Ovary (tissue), 9 donors: ENCODE data around the gene POLD2. TPM values are rescaled to one million over a fixed set of nuclear protein-coding genes. Genes with fewer than 3 reads are reported as not detected.

Experiments used
- DNase-seq, 5 donors: peaks; one replicate each; pipeline ENCODE4 v3.0.0-alpha.2; 2019 to 2020
- H3K27ac ChIP-seq, 2 donors: fragments of 200-600 bp; one replicate each; pipeline versions ENCODE4 v1.5.1 to v1.8.0; 2019 to 2022
- H3K27me3 ChIP-seq: fragments of 200-600 bp; one replicate; pipeline ENCODE4 v1.8.0; 2022
- H3K36me3 ChIP-seq: fragments of 200-600 bp; sonication (generic); one replicate; pipeline ENCODE4 v1.5.1; 2019
- H3K4me1 ChIP-seq: one replicate; pipeline ENCODE4 v1.8.1; 2013; ENCODE audit warnings: mild to moderate bottlenecking, moderate library complexity; ENCODE audit not compliant: insufficient read depth
- H3K4me3 ChIP-seq: fragments of 200-600 bp; sonication (generic); one replicate; pipeline ENCODE4 v1.5.1; 2017
- H3K9me3 ChIP-seq, 2 donors: fragments of 200-600 bp in 1 of 2; sonication (generic) in 1 of 2; one replicate each; pipeline versions ENCODE4 v1.5.1 to v1.8.1; 2013 to 2019; ENCODE audit warnings: mild to moderate bottlenecking in 1 of 2, moderate library complexity in 1 of 2
- CTCF ChIP-seq, 3 donors: fragments of 450-650 bp in 2 of 3; fragments of 200-600 bp in 1 of 3; IDR thresholded peaks; one replicate each; pipeline versions ENCODE4 v1.5.1 to v1.8.0; 2016 to 2022; ENCODE audit warnings: antibody characterized with exemption in 3 of 3, mild to moderate bottlenecking in 1 of 3
- EP300 ChIP-seq: sonication (generic); formaldehyde crosslinking; IDR thresholded peaks from one replicate; pipeline ENCODE4 v1.6.1; 2017; ENCODE audit warnings: antibody characterized with exemption
- POLR2A ChIP-seq: fragments of 450-650 bp; IDR thresholded peaks from one replicate; pipeline ENCODE4 v1.6.1; 2017; ENCODE audit warnings: antibody characterized with exemption, mild to moderate bottlenecking, moderate library complexity
- WGBS, 3 donors: extraction: QIAGEN DNeasy Blood & Tissue Kit in 1 of 3; methylation state at CpG; one replicate each; pipeline versions ENCODE4 v1.1.5 to v1.1.7; 2013 to 2017; 5-methylcytosine and 5-hydroxymethylcytosine counted together
- intact Hi-C, 4 donors: fragments of 100-400 bp; cut with DNase I; formaldehyde crosslinking; loops; one replicate each; pipeline versions ENCODE4 v1.11.0 to v1.15.1; 2022 to 2023
- polyA plus RNA-seq, 2 donors: library from polyadenylated mRNA; stranded (reverse); fragments of 200-250 nt in 1 of 2; fragments of 350-450 nt in 1 of 2; fragmentation: Illumina TruSeq in 1 of 2; extraction: RNeasy Lipid Tissue Mini Kit (QIAGEN cat#74804) in 1 of 2; gene quantifications; one replicate each; pipeline ENCODE4 v1.2.3, GENCODE V29; 2013 to 2014
- total RNA-seq, 7 donors: library from RNA; depleted of rRNA in 2 of 7; stranded (reverse); fragments of >200 nt in 2 of 7; fragmentation: NEBNext Ultra II Directional in 3 of 7; extraction: Animal tissue kit (Norgen Biotek cat#: 25700) in 3 of 7; gene quantifications; one replicate each; pipeline versions ENCODE4 v1.1.0 to v1.2.4, GENCODE V29; 2016 to 2023
- donor health status: DM: no; HTN: no; CAD: no; lungs with moderate emphysema.
- donor health status: DM: no; HTN: no; CAD: no.
- donor health status: Bipolar disorder and iron deficiency.
- donor health status: DM: yes; HTN: yes; CAD: no.
- donor health status: DM: no; HTN: no; CAD: no.
- donor health status: DM: yes; HTN: yes; CAD: no.

The POLD2 gene
- total and polyA plus RNA-seq, 9 donors, result 35.3 to 118 (median 73.5) TPM

DNA sequence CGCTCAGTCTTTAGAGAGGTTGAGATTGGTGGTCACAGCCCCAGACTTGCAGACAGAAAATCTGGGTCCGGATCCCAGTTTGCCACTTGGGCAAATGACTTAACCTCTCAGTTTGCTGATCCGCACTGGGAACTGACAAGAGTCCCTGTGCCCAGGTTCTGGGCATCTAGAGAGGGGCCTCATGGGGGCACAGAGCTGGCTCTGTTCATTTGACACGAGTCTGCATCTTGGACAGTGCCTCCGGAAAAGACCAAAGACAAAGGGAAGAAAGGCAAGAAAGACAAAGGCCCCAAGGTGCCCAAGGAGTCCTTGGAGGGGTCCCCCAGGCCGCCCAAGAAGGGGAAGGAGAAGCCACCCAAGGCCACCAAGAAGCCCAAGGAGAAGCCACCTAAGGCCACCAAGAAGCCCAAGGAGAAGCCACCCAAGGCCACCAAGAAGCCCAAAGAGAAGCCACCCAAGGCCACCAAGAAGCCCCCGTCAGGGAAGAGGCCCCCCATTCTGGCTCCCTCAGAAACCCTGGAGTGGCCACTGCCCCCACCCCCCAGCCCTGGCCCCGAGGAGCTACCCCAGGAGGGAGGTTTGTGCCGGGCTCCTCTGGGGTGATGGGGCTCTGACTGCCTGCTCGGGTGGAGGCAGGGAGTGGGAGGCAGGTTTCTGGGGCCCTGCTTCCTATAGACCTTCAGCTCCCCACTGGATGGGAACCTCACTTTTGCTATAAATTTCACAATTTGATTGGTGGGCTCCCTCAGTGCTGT lies 16.9 kb downstream of the POLD2 start:
- Histone ChIP-seq H3K4me3 (peak overlapping the region; percentile 71), H3K27ac (peak overlapping the region; percentile 89 to 93), H3K4me1 (peaks cover 17% of the 10 kb centered on the region), H3K27me3 (no peaks in the 10 kb centered on the region), H3K9me3 (no peaks in the 10 kb centered on the region), H3K36me3 (no peaks in the 10 kb centered on the region)
- TF ChIP-seq EP300 (no peak), CTCF (IDR thresholded peaks at IDR 0.05) (no peak), POLR2A (no peak)
- intact Hi-C loops, result loop anchor here in 1 of 4 donors (5.0 kb wide), 1 partner anchor 34 kb away; no protein-coding TSS in a partner anchor
- 71 to 77% (median 75%) methylated on average over 10 of the region's 10 CpGs for WGBS, 3 donors
- no peak for DNase-seq

DNA sequence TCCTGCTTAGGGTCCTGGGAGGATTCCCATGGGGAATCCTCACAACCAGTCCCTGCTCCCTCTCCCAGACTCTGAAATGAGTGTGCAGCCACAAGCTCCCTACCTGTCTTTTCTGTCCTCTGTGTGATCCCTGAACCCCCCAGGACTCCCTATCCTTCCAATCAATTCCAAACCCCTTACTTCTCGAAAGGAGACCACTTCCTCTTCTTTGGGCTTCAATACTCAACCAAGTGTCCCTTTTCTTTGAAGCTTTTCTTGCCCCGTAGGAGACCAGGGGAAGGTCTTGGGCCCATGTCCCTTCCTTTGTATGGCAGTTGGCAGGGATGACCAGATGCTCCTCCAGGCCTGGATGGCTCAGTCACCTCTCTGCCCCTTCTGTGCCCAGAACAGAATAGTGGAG lies 17.5 kb downstream of the POLD2 start:
- WGBS, 3 donors, result 46 to 56% (median 51%) methylated on average over 2 of the region's 2 CpGs
- H3K36me3 ChIP-seq, result no peaks in the 10 kb centered on the region
- intact Hi-C loops, result loop anchor here in 2 of 4 donors (2.0 to 5.0 kb wide), 3 partner anchors 23 to 34 kb away; partner anchors contain the start of gene POLM (in 1 of the 2)

DNA sequence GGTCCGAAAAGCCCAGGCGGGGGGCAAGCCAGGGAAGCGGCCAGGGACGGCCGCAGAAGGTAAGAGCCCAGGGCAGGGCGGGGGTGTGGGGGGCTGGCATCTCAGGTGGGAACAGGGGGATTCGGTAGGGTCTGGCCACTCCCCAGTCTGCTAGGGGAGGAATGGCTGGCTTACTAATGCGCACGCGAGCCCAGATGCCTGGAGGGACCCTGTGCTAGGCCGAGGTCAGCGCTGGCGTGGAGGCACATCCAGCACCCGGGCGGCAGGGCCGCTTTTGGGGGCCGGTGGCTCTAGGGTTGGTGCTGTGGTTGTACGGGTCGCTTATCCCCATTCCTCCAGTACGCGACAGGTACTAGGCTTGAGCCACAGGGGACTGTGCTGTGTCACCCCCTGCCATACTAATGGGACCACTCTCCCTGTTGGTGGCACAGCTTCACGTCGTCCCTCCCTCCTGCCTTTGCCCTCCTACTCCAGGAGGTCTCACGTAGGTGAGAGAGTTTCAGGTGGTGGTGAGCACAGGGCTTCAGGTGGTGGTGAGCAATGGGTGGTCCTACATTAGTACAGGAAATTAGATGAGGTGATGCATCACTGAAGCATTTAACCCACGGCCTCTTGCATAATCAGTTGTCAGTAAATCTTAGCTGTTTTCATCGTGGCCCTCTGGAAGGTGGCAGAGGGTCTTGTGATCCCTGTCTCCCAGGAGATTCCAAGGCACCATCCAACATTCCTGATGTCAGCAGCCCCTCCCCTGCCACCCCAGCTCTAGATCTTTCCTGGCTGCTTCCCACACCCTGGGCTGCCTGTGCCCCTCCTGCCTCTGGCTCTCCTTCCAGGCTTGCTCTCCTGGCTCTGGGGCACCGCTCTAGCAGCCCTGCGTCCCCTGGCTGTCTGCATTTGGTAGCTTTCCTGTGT lies 18.2 kb downstream of the POLD2 start:
- TF ChIP-seq CTCF (IDR thresholded peaks at IDR 0.05) (no peak), EP300 (peak; percentile 79), POLR2A (peak; percentile 68)
- intact Hi-C loops, result loop anchor here in 2 of 4 donors (2.0 to 5.0 kb wide), 3 partner anchors 22 to 33 kb away; partner anchors contain the start of gene POLM (in 1 of the 2)
- no peaks in the 10 kb centered on the region for H3K36me3 ChIP-seq
- DNase-seq, result peak; percentile 62 to 75 (median 74)
- H3K4me1 ChIP-seq, result peaks cover 21% of the 10 kb centered on the region
- H3K9me3 ChIP-seq, result no peaks in the 10 kb centered on the region
- 2 to 7% (median 4%) methylated on average over 23 to 28 of the region's 28 CpGs for WGBS, 3 donors
- H3K27me3 ChIP-seq, result no peaks in the 10 kb centered on the region
- peak overlapping the region; percentile 89 to 93 for H3K27ac ChIP-seq
- peak overlapping the region; percentile 71 for H3K4me3 ChIP-seq

More for the DNA sequence above, 17.5 kb downstream of the POLD2 start:
- H3K4me3 ChIP-seq, result peak overlapping the region; percentile 71
- H3K27me3 ChIP-seq, result no peaks in the 10 kb centered on the region
- H3K4me1 ChIP-seq, result peaks cover 21% of the 10 kb centered on the region
- no peak for TF ChIP-seq CTCF (IDR thresholded peaks at IDR 0.05)
- no peak for TF ChIP-seq POLR2A
- no peak for TF ChIP-seq EP300
- peak overlapping the region; percentile 89 to 93 for H3K27ac ChIP-seq
- no peaks in the 10 kb centered on the region for H3K9me3 ChIP-seq
- DNase-seq, result no peak
